ENCODE measurements around the gene TMEM156. TPM values are rescaled to one million over a fixed set of nuclear protein-coding genes. Genes with fewer than 3 reads are reported as not detected.
A peak's percentile ranks its signal among the peaks of the same experiment; 100 is the strongest.

Gene TMEM156
- total and polyA plus RNA-seq, 10 of the 15 experiments (the other 5 are each of a cell fraction or from before 2014, with no cell fraction given) = 20.8 to 48.3 (median 32.7) TPM

DNA sequence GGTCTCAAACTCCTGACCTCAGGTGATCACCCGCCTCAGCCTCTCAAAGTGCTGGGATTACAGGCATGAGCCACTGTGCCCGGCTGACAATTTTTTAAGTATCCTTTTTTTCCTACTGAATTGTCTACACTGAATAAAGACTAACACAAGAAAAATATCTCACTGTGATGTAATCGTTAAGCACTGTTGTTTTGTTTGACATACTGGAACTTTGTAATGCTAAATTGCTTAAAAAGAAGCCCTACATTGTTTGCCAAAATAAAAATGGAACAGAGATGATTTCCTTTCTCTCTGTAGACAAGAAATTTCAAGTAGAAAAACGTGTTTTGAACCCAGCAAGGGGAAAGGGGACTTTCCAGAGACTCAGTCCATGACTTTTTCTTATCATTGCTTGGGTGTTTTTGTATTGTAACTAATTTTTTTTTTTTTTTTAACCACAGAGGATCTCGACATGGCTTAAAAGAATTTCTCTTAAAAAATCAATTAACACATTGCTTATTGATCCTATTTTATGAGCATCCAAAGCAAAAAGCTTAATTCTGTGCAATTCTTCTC lies 74.9 kb downstream of the TMEM156 start:
- Histone ChIP-seq H3K27ac (ENCODE audit: control insufficient read depth, insufficient read depth) (no peak overlapping the region), H3K4me2 (ENCODE audit: control insufficient read depth, insufficient read depth) (no peak overlapping the region), H3K4me3 (no peak overlapping the region), H3K9ac (ENCODE audit: control insufficient read depth, insufficient read depth, low read length) (no peak overlapping the region), H3K9me3 (replicated peaks; ENCODE audit: control insufficient read depth, insufficient read depth, low read length) (no peaks in the 10 kb centered on the region; the same call in 1 of the 3 replicates), H3K36me3 (ENCODE audit: control insufficient read depth in 2 of 2, insufficient read depth in 2 of 2, low read length in 1 of 2) (no peaks in the 10 kb centered on the region), H3K27me3 (replicated peaks in 1 of 2; ENCODE audit: control insufficient read depth in 2 of 2, insufficient read depth in 2 of 2, low read length in 1 of 2) (no peaks in the 10 kb centered on the region), H4K20me1 (ENCODE audit: control insufficient read depth, insufficient read depth) (no peaks in the 10 kb centered on the region), H2AFZ (ENCODE audit: control insufficient read depth, low read depth, low read length) (0 out of 2 replicates have a peak overlapping the region, but pooled peaks have one; percentile 24), H3K79me2 (ENCODE audit: control insufficient read depth, insufficient read depth, low read length) (no peaks in the 10 kb centered on the region), H3K4me1 (ENCODE audit: control insufficient read depth, insufficient read depth, low read length) (peaks cover 6% of the 10 kb centered on the region; the same call in 1 of the 2 replicates)
- no peak for DNase-seq (ENCODE audit: low read depth, low spot score)
- intact Hi-C loops (cut with micrococcal nuclease; ENCODE audit: unreplicated experiment) = no loop called here
- BruUV-seq (replicated peaks) = no TSS peak
- ATAC-seq = peak; percentile 25
- WGBS (ENCODE audit: insufficient coverage, insufficient replicate concordance, low lambda C conversion rate, missing lambda C conversion rate) = 54% methylated on average over 5 of the region's 5 CpGs
- FAIRE-seq = no peak
- TF ChIP-seq ZNF24 (IDR thresholded peaks at IDR 0.05) = no peak
- TF ChIP-seq YBX1 (IDR thresholded peaks at IDR 0.05) = no peak
- TF ChIP-seq POLR2AphosphoS2 (IDR thresholded peaks at IDR 0.05; ENCODE audit: low read depth, low read length) = no peak
- TF ChIP-seq KLF5 (IDR thresholded peaks at IDR 0.05; ENCODE audit: partially characterized antibody) = no peak
- TF ChIP-seq, protein P1, sequence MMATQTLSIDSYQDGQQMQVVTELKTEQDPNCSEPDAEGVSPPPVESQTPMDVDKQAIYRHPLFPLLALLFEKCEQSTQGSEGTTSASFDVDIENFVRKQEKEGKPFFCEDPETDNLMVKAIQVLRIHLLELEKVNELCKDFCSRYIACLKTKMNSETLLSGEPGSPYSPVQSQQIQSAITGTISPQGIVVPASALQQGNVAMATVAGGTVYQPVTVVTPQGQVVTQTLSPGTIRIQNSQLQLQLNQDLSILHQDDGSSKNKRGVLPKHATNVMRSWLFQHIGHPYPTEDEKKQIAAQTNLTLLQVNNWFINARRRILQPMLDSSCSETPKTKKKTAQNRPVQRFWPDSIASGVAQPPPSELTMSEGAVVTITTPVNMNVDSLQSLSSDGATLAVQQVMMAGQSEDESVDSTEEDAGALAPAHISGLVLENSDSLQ (IDR thresholded peaks at IDR 0.05) = no peak
- TF ChIP-seq RELA (IDR thresholded peaks at IDR 0.05; ENCODE audit: borderline replicate concordance, partially characterized antibody) = no peak
- in situ Hi-C loops (cut with MboI) = no loop called here
- RAD21 ChIA-PET (ENCODE audit: unreplicated experiment) = interaction anchor here (0.8 to 1.0 kb wide), 2 partner anchors 8 to 16 kb away, joined by 3 to 4 read pairs; no protein-coding TSS in a partner anchor
- CTCF ChIA-PET = no interaction called here
- SMC1A ChIA-PET (ENCODE audit: uncharacterized antibody, unreplicated experiment) = no interaction called here
- POLR2A ChIA-PET = no interaction called here

GRCh38 chr4:38955957-38956356 lies 76.3 kb downstream of the TMEM156 start:
- Histone ChIP-seq H3K4me1 (ENCODE audit: control insufficient read depth, insufficient read depth, low read length) (peaks cover 6% of the 10 kb centered on the region; the same call in 1 of the 2 replicates), H2AFZ (ENCODE audit: control insufficient read depth, low read depth, low read length) (no peak overlapping the region), H3K27me3 (replicated peaks in 1 of 2; ENCODE audit: control insufficient read depth in 2 of 2, insufficient read depth in 2 of 2, low read length in 1 of 2) (no peaks in the 10 kb centered on the region), H3K4me2 (ENCODE audit: control insufficient read depth, insufficient read depth) (no peak overlapping the region), H3K9ac (ENCODE audit: control insufficient read depth, insufficient read depth, low read length) (no peak overlapping the region), H3K4me3 (no peak overlapping the region), H4K20me1 (ENCODE audit: control insufficient read depth, insufficient read depth) (no peaks in the 10 kb centered on the region), H3K27ac (ENCODE audit: control insufficient read depth, insufficient read depth) (no peak overlapping the region), H3K9me3 (replicated peaks; ENCODE audit: control insufficient read depth, insufficient read depth, low read length) (no peaks in the 10 kb centered on the region; the same call in 1 of the 3 replicates), H3K36me3 (ENCODE audit: control insufficient read depth in 2 of 2, insufficient read depth in 2 of 2, low read length in 1 of 2) (no peaks in the 10 kb centered on the region), H3K79me2 (ENCODE audit: control insufficient read depth, insufficient read depth, low read length) (no peaks in the 10 kb centered on the region)
- no peak for TF ChIP-seq FOS (IDR thresholded peaks at IDR 0.05; ENCODE audit: borderline replicate concordance, extremely low read depth, insufficient read length)
- TF ChIP-seq TARDBP (IDR thresholded peaks at IDR 0.05; ENCODE audit: borderline replicate concordance) = no peak
- TF ChIP-seq CHD1 (IDR thresholded peaks at IDR 0.05; ENCODE audit: low read depth, low read length) = no peak
- no peak for TF ChIP-seq DPF2 (IDR thresholded peaks at IDR 0.05)
- TF ChIP-seq, protein P2, sequence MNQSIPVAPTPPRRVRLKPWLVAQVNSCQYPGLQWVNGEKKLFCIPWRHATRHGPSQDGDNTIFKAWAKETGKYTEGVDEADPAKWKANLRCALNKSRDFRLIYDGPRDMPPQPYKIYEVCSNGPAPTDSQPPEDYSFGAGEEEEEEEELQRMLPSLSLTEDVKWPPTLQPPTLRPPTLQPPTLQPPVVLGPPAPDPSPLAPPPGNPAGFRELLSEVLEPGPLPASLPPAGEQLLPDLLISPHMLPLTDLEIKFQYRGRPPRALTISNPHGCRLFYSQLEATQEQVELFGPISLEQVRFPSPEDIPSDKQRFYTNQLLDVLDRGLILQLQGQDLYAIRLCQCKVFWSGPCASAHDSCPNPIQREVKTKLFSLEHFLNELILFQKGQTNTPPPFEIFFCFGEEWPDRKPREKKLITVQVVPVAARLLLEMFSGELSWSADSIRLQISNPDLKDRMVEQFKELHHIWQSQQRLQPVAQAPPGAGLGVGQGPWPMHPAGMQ (IDR thresholded peaks at IDR 0.05; ENCODE audit: borderline replicate concordance) = no peak
- no peak for TF ChIP-seq HDGF (IDR thresholded peaks at IDR 0.05)
- TF ChIP-seq EZH2 (IDR thresholded peaks at IDR 0.05; ENCODE audit: borderline replicate concordance, control insufficient read depth, low read depth, low read length) = no peak
- no peak for TF ChIP-seq MXI1 (IDR thresholded peaks at IDR 0.05; ENCODE audit: low read depth, low read length)
- no peak for TF ChIP-seq YBX1 (IDR thresholded peaks at IDR 0.05)
- no peak for TF ChIP-seq FOXK2 (IDR thresholded peaks at IDR 0.05)
- ATAC-seq (no peak), DNase-seq (ENCODE audit: low read depth, low spot score) (no peak), FAIRE-seq (no peak)
- no TSS peak for BruUV-seq (replicated peaks)
- RAD21 ChIA-PET (ENCODE audit: unreplicated experiment) = no interaction called here
- CTCF ChIA-PET = interaction anchor here (0.8 kb wide), 1 partner anchor 8 kb away, joined by 3 read pairs; no protein-coding TSS in a partner anchor
- SMC1A ChIA-PET (ENCODE audit: uncharacterized antibody, unreplicated experiment) = interaction anchor here (0.6 to 0.9 kb wide), 2 partner anchors 32 to 42 kb away, joined by 3 read pairs; no protein-coding TSS in a partner anchor
- intact Hi-C loops (cut with micrococcal nuclease; ENCODE audit: unreplicated experiment) = no loop called here
- WGBS (ENCODE audit: insufficient coverage, insufficient replicate concordance, low lambda C conversion rate, missing lambda C conversion rate) = 95% methylated on average over 4 of the region's 4 CpGs
- POLR2A ChIA-PET = no interaction called here
- in situ Hi-C loops (cut with MboI) = no loop called here

All from GM12878 (cell line).